Stomach smooth muscle (tissue), 2 donors: ENCODE data around the gene CDADC1.

ENCODE experiments used
- H3K27ac ChIP-seq: one replicate; pipeline ENCODE4 v1.7.0; 2013; ENCODE audit warnings: mild to moderate bottlenecking, low read length, inconsistent platforms
- H3K27me3 ChIP-seq, 2 donors: one replicate each; pipeline ENCODE4 v1.7.0; 2013; ENCODE audit warnings: low read length in 2 of 2; ENCODE audit not compliant: insufficient read depth in 2 of 2, control insufficient read depth in 1 of 2
- H3K36me3 ChIP-seq, 2 donors: one replicate each; pipeline ENCODE4 v1.7.0; 2013; ENCODE audit warnings: low read length in 2 of 2; ENCODE audit not compliant: control insufficient read depth in 2 of 2, insufficient read depth in 2 of 2
- H3K4me1 ChIP-seq: one replicate; pipeline ENCODE4 v1.7.0; 2013; ENCODE audit warnings: low read length; ENCODE audit not compliant: control insufficient read depth, insufficient read depth
- H3K4me3 ChIP-seq, 2 donors: one replicate each; pipeline ENCODE4 v1.7.0; 2013; ENCODE audit warnings: low read length in 2 of 2
- H3K9ac ChIP-seq, 2 donors: one replicate each; pipeline ENCODE4 v1.7.0; 2013; ENCODE audit warnings: low read length in 2 of 2, mild to moderate bottlenecking in 1 of 2
- H3K9me3 ChIP-seq, 2 donors: one replicate each; pipeline ENCODE4 v1.7.0; 2013; ENCODE audit warnings: low read length in 2 of 2; ENCODE audit not compliant: control insufficient read depth in 2 of 2
- donor health status: healthy.
- donor health status: Pancreatic carcinoma.

Gene CDADC1

DNA sequence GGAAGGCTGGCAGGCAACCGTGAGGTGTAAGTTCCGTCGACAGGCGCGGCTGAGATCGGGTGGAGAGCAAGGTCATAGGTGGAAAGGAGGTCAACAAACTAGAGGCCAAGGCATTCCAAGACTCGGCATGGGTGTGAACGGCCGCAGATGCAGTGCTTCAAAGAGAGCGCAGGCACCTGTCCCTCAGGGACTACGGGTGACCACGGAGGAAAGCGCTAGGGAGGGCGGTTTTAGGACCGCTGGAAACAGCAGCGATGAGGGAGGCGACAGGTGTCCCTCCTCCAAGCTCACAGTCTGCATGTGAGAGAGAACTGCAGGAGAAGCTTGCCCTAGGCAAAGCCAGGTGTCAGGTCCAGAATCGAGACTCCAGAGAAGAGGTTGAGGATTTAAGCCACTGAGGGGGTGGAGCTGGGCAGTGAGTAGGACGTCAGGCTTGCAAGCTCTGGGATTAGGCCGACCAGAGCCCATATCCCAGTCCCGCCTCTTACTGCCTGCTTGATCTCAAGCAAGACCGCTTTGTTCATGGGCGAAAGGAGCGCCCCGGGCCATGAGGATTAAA, 29.2 kb upstream of the CDADC1 start:
- H3K9ac ChIP-seq: no peak overlapping the region
- peaks cover 21% of the 10 kb centered on the region for H3K4me1 ChIP-seq
- H3K9me3 ChIP-seq: no peaks in the 10 kb centered on the region
- no peaks in the 10 kb centered on the region for H3K36me3 ChIP-seq
- no peak overlapping the region for H3K4me3 ChIP-seq
- H3K27me3 ChIP-seq: peaks cover 4 to 8% of the 10 kb centered on the region in 2 donors
- no peak overlapping the region for H3K27ac ChIP-seq

DNA sequence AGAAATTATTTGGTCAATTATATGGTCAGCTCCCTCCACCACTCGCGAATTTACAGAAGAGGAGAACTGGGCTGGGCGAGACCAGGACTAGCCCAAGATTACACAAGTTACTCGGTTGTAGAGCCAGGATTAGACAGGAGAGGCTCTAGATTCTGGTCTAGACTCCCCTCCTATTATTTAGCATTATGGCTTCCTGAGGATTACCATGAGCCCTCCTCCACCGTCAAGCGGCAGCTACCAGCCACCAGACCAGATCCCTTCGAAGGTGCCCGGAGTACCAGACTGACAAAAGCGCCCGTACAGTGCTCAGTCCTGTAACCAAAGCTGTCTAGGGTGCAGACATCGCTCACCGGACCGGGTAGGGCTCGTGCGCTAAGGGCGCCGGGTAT, 28.1 kb upstream of the CDADC1 start:
- H3K4me1 ChIP-seq: peaks cover 21% of the 10 kb centered on the region
- peak overlapping the region in 1 of 2 donors; percentile 80 for H3K4me3 ChIP-seq
- H3K27me3 ChIP-seq: peaks cover 4 to 8% of the 10 kb centered on the region in 2 donors
- H3K9me3 ChIP-seq: no peaks in the 10 kb centered on the region
- H3K27ac ChIP-seq: peak overlapping the region; percentile 66
- no peaks in the 10 kb centered on the region for H3K36me3 ChIP-seq
- H3K9ac ChIP-seq: peak overlapping the region in 1 of 2 donors; percentile 13

DNA sequence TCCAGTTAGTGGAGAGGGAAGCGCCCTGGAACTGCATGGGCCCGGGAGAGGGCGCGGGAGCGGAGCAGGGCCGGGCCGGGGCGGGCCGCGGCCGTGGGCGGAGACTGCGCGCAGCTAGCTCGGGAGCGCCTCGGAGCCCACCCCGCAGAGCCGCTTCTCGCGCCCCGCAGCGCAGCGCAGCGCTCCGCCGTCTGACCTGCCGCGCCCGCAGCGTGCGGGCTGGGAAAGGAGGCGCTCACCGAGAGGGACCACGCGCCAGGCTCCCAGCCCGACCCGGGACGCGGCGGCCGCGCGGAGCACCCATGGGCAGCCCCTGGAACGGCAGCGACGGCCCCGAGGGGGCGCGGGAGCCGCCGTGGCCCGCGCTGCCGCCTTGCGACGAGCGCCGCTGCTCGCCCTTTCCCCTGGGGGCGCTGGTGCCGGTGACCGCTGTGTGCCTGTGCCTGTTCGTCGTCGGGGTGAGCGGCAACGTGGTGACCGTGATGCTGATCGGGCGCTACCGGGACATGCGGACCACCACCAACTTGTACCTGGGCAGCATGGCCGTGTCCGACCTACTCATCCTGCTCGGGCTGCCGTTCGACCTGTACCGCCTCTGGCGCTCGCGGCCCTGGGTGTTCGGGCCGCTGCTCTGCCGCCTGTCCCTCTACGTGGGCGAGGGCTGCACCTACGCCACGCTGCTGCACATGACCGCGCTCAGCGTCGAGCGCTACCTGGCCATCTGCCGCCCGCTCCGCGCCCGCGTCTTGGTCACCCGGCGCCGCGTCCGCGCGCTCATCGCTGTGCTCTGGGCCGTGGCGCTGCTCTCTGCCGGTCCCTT, 27.5 kb upstream of the CDADC1 start, which contains the start of gene MLNR:
MLNR (plus strand) TSS at position 303 of the 820 bp plus-strand sequence; CDS start at position 303, 0 bp downstream.
- peak within 1 kb of the TSS; percentile 80 for H3K27ac ChIP-seq
- no peaks in the 10 kb centered on the region for H3K36me3 ChIP-seq
- H3K9ac ChIP-seq: peak within 1 kb of the TSS; percentile 2 to 69
- H3K4me3 ChIP-seq: peak within 1 kb of the TSS; percentile 63 to 80
- peaks cover 28% of the 10 kb centered on the region for H3K4me1 ChIP-seq
- peaks cover 4 to 8% of the 10 kb centered on the region in 2 donors for H3K27me3 ChIP-seq
- no peaks in the 10 kb centered on the region for H3K9me3 ChIP-seq

DNA sequence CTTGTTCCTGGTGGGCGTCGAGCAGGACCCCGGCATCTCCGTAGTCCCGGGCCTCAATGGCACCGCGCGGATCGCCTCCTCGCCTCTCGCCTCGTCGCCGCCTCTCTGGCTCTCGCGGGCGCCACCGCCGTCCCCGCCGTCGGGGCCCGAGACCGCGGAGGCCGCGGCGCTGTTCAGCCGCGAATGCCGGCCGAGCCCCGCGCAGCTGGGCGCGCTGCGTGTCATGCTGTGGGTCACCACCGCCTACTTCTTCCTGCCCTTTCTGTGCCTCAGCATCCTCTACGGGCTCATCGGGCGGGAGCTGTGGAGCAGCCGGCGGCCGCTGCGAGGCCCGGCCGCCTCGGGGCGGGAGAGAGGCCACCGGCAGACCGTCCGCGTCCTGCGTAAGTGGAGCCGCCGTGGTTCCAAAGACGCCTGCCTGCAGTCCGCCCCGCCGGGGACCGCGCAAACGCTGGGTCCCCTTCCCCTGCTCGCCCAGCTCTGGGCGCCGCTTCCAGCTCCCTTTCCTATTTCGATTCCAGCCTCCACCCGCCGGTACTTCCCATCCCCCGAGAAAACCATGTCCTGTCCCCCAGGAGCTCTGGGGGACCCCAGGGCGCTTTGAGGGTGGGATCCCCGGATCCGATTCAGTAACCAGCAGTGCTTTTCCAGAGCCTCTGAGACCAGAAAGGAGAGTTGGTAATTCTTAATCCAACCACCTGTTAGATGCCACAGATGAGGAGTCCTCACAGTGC, 26.7 kb upstream of the CDADC1 start:
- H3K4me1 ChIP-seq: peaks cover 29% of the 10 kb centered on the region
- peak overlapping the region; percentile 2 to 69 for H3K9ac ChIP-seq
- H3K4me3 ChIP-seq: peak overlapping the region; percentile 63 to 80
- H3K27ac ChIP-seq: peak overlapping the region; percentile 80
- no peaks in the 10 kb centered on the region for H3K36me3 ChIP-seq
- H3K9me3 ChIP-seq: no peaks in the 10 kb centered on the region
- peaks cover 4 to 8% of the 10 kb centered on the region in 2 donors for H3K27me3 ChIP-seq

DNA sequence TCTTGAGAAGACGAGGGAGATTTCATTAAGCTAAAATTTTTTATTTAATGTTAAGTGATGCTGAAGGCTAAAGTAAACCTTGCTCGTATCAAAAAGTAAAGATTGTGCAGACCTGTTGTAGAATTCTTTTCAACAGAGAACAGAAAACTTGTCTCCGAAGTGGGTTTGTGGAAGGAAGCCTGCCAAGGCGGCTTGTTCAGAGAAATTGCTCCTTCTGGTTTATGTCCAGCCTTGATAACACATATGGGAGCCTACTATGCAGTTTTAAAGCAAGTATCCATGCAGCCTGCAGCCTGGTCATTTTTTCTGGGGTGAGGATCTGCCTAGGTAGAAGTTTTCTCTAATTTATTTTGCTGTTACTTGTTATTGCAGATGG, 26.1 kb upstream of the CDADC1 start:
- no peaks in the 10 kb centered on the region for H3K9me3 ChIP-seq
- no peaks in the 10 kb centered on the region for H3K36me3 ChIP-seq
- peak overlapping the region; percentile 80 for H3K27ac ChIP-seq
- H3K27me3 ChIP-seq: peaks cover 4 to 8% of the 10 kb centered on the region in 2 donors
- H3K4me3 ChIP-seq: peak overlapping the region; percentile 63 to 80
- H3K9ac ChIP-seq: peak overlapping the region; percentile 2 to 69
- peaks cover 29% of the 10 kb centered on the region for H3K4me1 ChIP-seq

DNA sequence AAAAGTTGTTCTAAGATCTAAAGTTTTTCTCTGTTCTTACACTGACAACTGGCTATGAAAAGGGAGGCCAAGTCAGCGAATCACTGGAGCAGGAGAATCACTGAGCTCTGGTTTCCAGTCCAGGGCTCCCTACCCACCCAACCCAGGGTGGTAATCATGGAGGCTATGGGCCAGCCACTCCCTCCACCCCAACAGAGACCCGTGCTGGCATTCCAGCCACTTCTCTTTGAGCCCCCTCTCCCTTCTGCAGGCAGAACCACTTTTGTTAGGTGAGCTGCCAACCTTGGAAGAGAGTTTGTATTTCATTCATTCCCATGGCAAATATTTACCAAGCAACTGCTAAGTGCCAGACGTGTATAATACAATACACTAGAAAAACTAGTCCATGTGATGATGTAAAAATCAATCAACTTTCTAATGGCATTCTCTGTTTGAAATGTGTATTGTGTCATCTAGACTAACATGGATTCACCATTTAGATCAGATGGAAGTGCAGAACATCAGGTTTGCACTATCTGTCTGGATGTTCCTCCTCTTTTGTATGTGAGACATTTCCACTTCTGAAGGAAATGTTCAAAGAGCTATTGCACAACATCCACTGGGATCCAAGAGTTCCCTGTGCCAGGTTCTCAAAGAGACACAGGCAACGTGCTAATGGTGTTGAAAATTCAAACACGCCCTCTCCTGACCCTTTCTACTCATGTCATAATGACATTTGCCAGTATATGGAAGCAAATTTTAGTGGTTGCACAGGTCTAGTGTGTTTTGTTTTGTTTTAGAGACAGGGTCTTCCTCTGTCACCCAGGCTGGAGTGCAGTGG, 22.3 kb upstream of the CDADC1 start:
- Histone ChIP-seq H3K4me1 (peaks cover 27% of the 10 kb centered on the region), H3K27ac (peak overlapping the region; percentile 82), H3K4me3 (no peak overlapping the region), H3K9me3 (no peaks in the 10 kb centered on the region), H3K36me3 (no peaks in the 10 kb centered on the region), H3K27me3 (peaks cover 0 to 2% of the 10 kb centered on the region in 2 donors), H3K9ac (peak overlapping the region in 1 of 2 donors; percentile 36)

DNA sequence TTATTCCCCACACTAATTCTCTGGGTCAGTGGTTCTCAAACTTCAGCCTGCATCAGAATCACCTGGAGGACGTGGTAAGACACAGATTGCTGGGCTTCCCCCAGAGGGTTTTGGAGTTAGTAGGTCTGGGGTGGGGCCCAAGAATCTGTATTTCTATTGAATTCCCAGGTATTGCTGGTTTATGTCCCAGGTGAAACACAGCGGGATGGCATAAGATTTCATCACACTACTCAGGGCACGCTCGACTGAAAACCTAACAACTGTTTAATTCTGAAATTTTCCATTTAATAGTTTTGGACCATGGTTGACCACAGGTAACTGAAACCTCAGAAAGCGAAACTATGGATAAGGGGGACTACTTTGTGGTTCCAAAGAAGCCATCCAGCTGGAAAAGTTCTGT, 21.1 kb upstream of the CDADC1 start:
- H3K27me3 ChIP-seq: no peaks in the 10 kb centered on the region
- no peaks in the 10 kb centered on the region for H3K36me3 ChIP-seq
- peak overlapping the region; percentile 82 for H3K27ac ChIP-seq
- H3K9ac ChIP-seq: no peak overlapping the region
- H3K9me3 ChIP-seq: no peaks in the 10 kb centered on the region
- no peak overlapping the region for H3K4me3 ChIP-seq
- H3K4me1 ChIP-seq: peaks cover 21% of the 10 kb centered on the region

DNA sequence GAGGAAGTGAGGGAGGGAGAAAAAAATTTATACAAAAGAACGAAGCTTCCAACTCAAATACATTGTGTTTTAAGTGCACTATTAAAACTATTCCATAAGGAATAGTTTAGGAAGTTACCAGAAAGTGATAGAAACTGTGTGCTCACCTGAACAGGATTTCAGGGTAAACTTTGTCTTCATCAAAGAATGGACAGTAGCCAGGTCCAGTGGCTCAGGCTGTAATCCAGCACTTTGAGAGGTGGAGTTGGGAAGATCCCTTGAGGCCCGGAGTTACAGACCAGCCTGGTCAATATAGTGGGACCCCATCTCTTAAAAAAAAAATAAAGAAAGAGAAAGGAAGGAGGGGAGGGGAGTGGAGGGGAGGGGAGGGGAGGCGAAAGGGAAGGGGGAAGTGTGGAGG, 13.0 kb upstream of the CDADC1 start:
- H3K9me3 ChIP-seq: no peaks in the 10 kb centered on the region
- H3K27me3 ChIP-seq: no peaks in the 10 kb centered on the region
- H3K27ac ChIP-seq: no peak overlapping the region
- no peaks in the 10 kb centered on the region for H3K36me3 ChIP-seq
- H3K9ac ChIP-seq: no peak overlapping the region
- no peak overlapping the region for H3K4me3 ChIP-seq
- peaks cover 3% of the 10 kb centered on the region for H3K4me1 ChIP-seq

DNA sequence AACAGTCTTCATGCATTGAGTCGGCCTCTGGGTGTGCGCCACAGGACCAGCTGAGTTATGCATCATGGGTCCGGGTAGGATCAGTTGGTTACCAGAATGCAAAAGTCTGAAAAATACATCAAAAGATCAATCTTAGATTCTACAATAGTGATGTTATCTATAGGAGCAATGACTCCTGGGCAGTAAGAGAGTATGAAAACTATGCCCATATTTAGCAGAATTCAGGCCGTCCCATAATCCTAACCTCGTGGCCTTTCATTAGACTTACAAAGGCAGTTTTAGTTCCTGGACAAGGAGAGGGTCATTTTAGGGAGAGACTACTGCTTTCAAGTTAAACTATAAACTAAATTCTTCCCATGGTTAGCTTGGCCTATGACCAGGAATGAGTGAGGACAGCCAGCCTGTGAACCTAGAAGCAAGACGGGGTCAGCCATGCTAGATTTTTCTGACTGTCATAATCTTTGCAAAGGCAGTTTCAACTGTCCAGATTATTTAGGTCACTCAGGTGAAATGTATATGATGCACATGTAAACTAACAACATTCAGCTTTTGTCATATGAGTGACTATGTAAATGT, 11.8 kb upstream of the CDADC1 start:
- no peaks in the 10 kb centered on the region for H3K9me3 ChIP-seq
- H3K27ac ChIP-seq: no peak overlapping the region
- H3K4me1 ChIP-seq: peaks cover 6% of the 10 kb centered on the region
- no peak overlapping the region for H3K9ac ChIP-seq
- no peak overlapping the region for H3K4me3 ChIP-seq
- H3K36me3 ChIP-seq: no peaks in the 10 kb centered on the region
- H3K27me3 ChIP-seq: no peaks in the 10 kb centered on the region

DNA sequence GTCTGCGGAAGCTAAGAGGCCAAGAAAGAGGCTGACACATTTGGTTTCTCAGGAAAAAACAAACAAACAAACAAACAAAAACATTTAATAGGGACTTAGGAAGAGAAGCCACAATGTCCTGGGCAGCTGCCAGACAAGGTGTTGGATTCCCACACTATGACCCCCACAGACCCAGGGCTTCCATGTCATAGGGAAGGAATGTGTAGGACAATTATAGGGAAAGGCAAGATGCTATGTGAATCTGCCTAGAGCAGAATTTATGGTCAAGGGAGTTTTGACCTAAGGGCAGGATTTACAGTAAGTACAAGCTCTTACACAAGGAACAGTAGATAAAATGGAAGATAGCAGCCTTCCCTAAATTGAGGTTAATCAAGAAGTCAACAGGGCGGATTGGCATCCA, 9.1 kb upstream of the CDADC1 start:
- H3K36me3 ChIP-seq: no peaks in the 10 kb centered on the region
- H3K27ac ChIP-seq: no peak overlapping the region
- no peaks in the 10 kb centered on the region for H3K9me3 ChIP-seq
- H3K27me3 ChIP-seq: no peaks in the 10 kb centered on the region
- H3K4me1 ChIP-seq: peaks cover 19% of the 10 kb centered on the region
- no peak overlapping the region for H3K9ac ChIP-seq
- H3K4me3 ChIP-seq: no peak overlapping the region
